ENCODE results near the gene ARHGAP18.

The ARHGAP18 gene

DNA sequence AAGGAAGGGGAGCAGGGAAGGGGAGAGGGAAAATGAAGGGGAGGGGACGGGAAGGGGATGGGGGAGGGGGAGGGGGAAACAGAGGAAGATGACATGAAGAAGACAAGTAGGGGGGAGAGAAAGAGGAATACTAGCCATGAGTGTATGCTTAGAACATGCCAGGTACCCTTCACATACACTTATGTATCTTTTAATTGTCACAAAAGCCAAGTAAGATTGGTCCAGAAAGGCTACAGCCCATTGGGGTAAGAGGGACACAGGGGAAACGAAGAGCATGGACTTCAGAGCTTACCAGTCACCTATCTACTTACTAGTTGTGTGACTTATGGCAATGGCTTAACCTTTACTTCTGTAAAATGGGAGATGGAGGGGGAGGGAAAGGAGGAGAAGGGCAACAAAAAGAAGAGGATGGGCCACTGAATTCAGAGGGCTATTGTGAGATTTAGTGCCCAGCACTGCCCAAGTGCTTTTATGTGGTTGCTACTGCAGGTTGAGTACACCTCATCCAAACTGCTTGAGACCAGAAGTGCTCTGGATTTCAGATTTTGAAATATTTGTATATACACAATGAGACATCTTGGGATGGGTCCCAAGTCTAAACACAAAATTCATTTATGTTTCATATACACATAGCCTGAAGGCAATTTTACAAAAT is 90.3 kb downstream of the ARHGAP18 start:
- no peak for DNase-seq (ENCODE audit: extremely low read depth, low read depth)
- no peak for TF ChIP-seq CTCF (IDR thresholded peaks at IDR 0.05; ENCODE audit: low read depth, low read length)

GRCh38 chr6:129617986-129618385 is 92.0 kb downstream of the ARHGAP18 start:
- no peak for TF ChIP-seq CTCF (IDR thresholded peaks at IDR 0.05; ENCODE audit: low read depth, low read length)
- DNase-seq (ENCODE audit: extremely low read depth, low read depth): no peak

- no peak for TF ChIP-seq CTCF (IDR thresholded peaks at IDR 0.05; ENCODE audit: low read depth, low read length)
Observed at GRCh38 chr6:129615496-129615895, 94.5 kb downstream of the ARHGAP18 start.

DNA sequence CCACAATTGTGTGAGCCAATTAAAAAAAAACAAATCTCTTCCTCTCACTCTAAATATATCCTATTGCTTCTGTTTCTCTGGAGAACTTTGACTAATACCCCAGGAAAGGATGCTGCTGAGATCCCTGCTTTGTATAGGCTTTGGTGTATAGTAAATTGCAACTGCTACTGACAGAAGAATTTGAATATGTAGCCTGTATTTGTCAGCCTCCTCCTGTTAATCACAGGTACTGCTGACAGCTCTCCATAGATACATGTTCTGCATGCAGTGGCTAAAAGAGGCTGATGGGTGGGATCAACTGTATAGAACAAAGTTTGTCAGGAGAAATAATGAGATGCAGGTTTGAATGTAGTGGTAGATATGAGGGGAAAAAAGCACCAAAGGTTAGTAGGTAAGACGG is 95.0 kb downstream of the ARHGAP18 start:
- no peak for DNase-seq (ENCODE audit: extremely low read depth, low read depth)
- TF ChIP-seq CTCF (IDR thresholded peaks at IDR 0.05; ENCODE audit: low read depth, low read length): no peak

More at GRCh38 chr6:129615496-129615895, 94.5 kb downstream of the ARHGAP18 start:
- DNase-seq (ENCODE audit: extremely low read depth, low read depth): no peak

DNA sequence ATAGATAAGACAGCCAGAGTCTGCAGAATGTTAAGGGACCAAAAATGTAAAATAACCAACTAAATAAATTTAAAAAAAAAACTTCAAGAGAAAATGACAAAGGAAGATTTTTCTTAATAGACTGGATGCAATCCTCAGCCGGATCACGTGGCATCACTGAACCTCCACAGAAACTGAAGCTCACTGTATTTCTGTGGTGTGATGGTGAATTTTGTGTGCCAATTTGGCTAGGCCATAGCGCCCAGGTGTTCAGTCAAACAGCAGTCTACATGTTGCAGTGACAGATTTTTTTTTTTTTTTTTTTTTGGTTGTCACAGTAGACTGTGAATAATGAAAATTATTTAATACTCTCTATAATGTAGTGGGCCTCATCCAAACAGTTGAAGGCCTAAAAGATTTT is 95.5 kb downstream of the ARHGAP18 start:
- no peak for DNase-seq (ENCODE audit: extremely low read depth, low read depth)
- TF ChIP-seq CTCF (IDR thresholded peaks at IDR 0.05; ENCODE audit: low read depth, low read length): no peak

DNA sequence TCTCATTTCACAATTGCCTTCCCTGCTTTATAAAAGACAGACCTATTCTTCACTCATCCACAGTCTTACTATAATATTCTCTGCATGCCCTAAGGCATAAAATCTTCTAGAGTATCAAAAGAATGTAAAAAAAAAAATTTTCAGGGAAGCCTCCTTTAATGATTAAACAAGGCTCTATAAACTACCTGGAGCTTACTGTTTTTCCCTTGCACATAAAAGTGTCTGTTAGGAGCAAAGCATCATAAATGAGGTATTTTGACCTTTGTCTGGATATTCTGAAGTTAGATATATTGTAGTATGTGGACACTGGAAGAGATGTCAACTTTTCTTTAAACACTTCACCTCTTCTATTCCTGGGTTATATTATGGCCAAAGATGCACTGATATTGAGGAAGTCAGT is 97.5 kb downstream of the ARHGAP18 start:
- DNase-seq (ENCODE audit: extremely low read depth, low read depth): no peak

DNA sequence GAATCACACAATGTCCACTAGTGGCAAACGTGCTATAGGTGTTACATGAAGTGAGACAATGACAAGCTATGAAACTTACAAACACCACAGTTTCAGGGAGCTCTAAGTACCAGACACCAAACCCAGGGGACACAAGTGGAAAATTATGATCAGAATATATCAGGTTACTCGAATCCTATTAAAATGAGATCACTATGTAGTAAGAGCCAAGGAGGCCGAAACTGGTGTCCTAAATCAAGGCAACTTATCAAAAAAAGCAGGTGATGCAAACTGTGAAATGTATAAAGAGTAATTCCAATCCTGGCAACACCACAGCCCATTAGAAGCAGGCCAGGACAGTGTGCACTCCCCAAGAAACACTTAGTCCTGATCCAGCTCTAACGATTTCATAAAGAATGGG is 100.3 kb downstream of the ARHGAP18 start:
- no peak for DNase-seq (ENCODE audit: extremely low read depth, low read depth)
- TF ChIP-seq CTCF (IDR thresholded peaks at IDR 0.05; ENCODE audit: low read depth, low read length): no peak

More for the DNA sequence above, 97.5 kb downstream of the ARHGAP18 start:
- no peak for TF ChIP-seq CTCF (IDR thresholded peaks at IDR 0.05; ENCODE audit: low read depth, low read length)

Measured in AG09319 (cell line).